ENCODE results near the gene NPPA. TPM values are rescaled to one million over a fixed set of nuclear protein-coding genes. Genes with fewer than 3 reads are reported as not detected.

The NPPA gene
- total and polyA plus RNA-seq, 9 of the 15 experiments (the other 6 are each of a cell fraction or from before 2014, with no cell fraction given): not detected

DNA sequence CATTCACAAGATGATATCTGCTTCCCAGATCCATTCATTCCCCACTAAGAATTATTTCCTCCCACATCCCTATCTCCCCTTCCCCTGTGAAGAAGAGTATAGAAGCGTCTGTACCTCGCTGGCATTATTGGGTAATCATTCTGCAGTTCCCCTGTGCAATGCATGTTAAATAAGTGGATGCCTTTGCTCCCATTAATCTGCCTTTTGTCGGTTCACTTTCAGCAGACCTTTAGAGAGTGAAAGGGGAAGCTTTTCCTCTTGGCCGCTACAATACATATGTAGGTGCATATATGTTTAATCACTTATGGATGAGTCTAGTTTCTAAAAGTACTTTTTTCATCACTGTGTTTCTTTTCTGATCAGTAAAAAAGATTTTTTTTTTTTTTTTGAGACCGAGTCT is 34.6 kb downstream of the NPPA start:
- POLR2A ChIA-PET: interaction anchor here (0.6 to 0.7 kb wide), 2 partner anchors 10 to 70 kb away, joined by 3 read pairs; no protein-coding TSS in a partner anchor
- no peak overlapping the region for H3K4me2 ChIP-seq (ENCODE audit: insufficient read depth, low read length)
- no peaks in the 10 kb centered on the region for H3K9me1 ChIP-seq (ENCODE audit: control insufficient read depth, insufficient read depth, low read length)
- peaks cover 33% of the 10 kb centered on the region for H3K79me2 ChIP-seq (ENCODE audit: control insufficient read depth, insufficient read depth, low read length)
- intact Hi-C loops (cut with micrococcal nuclease) (no loop called here), in situ Hi-C loops (cut with MboI) (no loop called here)
- H3K36me3 ChIP-seq (ENCODE audit: control insufficient read depth, insufficient read depth, low read length): peaks cover 80% of the 10 kb centered on the region
- CTCF ChIA-PET (ENCODE audit: low intra/inter-chr PET ratio): no interaction called here
- H3K9me3 ChIP-seq (replicated peaks; ENCODE audit: control insufficient read depth, insufficient read depth, low read depth, low read length): no peaks in the 10 kb centered on the region
- H3K9ac ChIP-seq (ENCODE audit: insufficient read depth in 1 of 2, low read depth in 2 of 2, low read length in 2 of 2): no peak overlapping the region
- H3K4me1 ChIP-seq (replicated peaks in 1 of 2; ENCODE audit: control insufficient read depth in 2 of 2, insufficient read depth in 2 of 2, low read length in 2 of 2): peaks cover 3 to 9% of the 10 kb centered on the region in 2 experiments; a peak in 2 of 5 replicates
- H4K20me1 ChIP-seq (replicated peaks; ENCODE audit: control insufficient read depth, insufficient read depth, low read length): no peaks in the 10 kb centered on the region
- no peak overlapping the region for H3K4me3 ChIP-seq
- WGBS (ENCODE audit: insufficient coverage, low coverage, missing lambda C conversion rate): 90% methylated on average over 5 of the region's 5 CpGs
- no TSS peak for BruUV-seq (replicated peaks)
- H2AFZ ChIP-seq (ENCODE audit: low read depth, low read length): no peak overlapping the region
- H3K27ac ChIP-seq (ENCODE audit: extremely low read depth, low read depth, low read length): no peak overlapping the region
- FAIRE-seq: no peak
- no peak for ATAC-seq
- DNase-seq (ENCODE audit: extremely low read depth in 1 of 4, low spot score in 3 of 4): no peak
- no peaks in the 10 kb centered on the region for H3K27me3 ChIP-seq (ENCODE audit: control insufficient read depth in 2 of 2, insufficient read depth in 2 of 2, low read length in 2 of 2)
- no peak for TF ChIP-seq FOXJ3 (CRISPR knock-in tag; IDR thresholded peaks at IDR 0.05)
- no peak for TF ChIP-seq DDX20 (tag; IDR thresholded peaks at IDR 0.05; ENCODE audit: low read depth)
- no peak for TF ChIP-seq JUND (IDR thresholded peaks at IDR 0.05; ENCODE audit: borderline replicate concordance, low read depth, low read length)
- TF ChIP-seq JUND (tag; IDR thresholded peaks at IDR 0.05; ENCODE audit: borderline replicate concordance, low read depth, low read length): no peak
- no peak for TF ChIP-seq SPI1 (IDR thresholded peaks at IDR 0.05; ENCODE audit: borderline replicate concordance, low read depth, low read length)
- TF ChIP-seq, protein P1, sequence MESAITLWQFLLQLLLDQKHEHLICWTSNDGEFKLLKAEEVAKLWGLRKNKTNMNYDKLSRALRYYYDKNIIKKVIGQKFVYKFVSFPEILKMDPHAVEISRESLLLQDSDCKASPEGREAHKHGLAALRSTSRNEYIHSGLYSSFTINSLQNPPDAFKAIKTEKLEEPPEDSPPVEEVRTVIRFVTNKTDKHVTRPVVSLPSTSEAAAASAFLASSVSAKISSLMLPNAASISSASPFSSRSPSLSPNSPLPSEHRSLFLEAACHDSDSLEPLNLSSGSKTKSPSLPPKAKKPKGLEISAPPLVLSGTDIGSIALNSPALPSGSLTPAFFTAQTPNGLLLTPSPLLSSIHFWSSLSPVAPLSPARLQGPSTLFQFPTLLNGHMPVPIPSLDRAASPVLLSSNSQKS (CRISPR knock-in tag; IDR thresholded peaks at IDR 0.05): no peak
- no peak for TF ChIP-seq TRIM24 (IDR thresholded peaks at IDR 0.05)
- TF ChIP-seq ETS2 (tag; IDR thresholded peaks at IDR 0.05; ENCODE audit: borderline replicate concordance, poor library complexity, severe bottlenecking): no peak
- TF ChIP-seq, protein P2, sequence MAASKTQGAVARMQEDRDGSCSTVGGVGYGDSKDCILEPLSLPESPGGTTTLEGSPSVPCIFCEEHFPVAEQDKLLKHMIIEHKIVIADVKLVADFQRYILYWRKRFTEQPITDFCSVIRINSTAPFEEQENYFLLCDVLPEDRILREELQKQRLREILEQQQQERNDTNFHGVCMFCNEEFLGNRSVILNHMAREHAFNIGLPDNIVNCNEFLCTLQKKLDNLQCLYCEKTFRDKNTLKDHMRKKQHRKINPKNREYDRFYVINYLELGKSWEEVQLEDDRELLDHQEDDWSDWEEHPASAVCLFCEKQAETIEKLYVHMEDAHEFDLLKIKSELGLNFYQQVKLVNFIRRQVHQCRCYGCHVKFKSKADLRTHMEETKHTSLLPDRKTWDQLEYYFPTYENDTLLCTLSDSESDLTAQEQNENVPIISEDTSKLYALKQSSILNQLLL (CRISPR knock-in tag; IDR thresholded peaks at IDR 0.05; ENCODE audit: borderline replicate concordance): no peak
- TF ChIP-seq SMARCA5 (IDR thresholded peaks at IDR 0.05): no peak
- no peak for TF ChIP-seq ZNF146 (CRISPR knock-in tag; IDR thresholded peaks at IDR 0.05; ENCODE audit: unreplicated experiment)
- TF ChIP-seq HMGN3 (IDR thresholded peaks at IDR 0.05; ENCODE audit: borderline replicate concordance, extremely low read depth, insufficient read length, low read depth, low read length): no peak
- TF ChIP-seq, protein P3, sequence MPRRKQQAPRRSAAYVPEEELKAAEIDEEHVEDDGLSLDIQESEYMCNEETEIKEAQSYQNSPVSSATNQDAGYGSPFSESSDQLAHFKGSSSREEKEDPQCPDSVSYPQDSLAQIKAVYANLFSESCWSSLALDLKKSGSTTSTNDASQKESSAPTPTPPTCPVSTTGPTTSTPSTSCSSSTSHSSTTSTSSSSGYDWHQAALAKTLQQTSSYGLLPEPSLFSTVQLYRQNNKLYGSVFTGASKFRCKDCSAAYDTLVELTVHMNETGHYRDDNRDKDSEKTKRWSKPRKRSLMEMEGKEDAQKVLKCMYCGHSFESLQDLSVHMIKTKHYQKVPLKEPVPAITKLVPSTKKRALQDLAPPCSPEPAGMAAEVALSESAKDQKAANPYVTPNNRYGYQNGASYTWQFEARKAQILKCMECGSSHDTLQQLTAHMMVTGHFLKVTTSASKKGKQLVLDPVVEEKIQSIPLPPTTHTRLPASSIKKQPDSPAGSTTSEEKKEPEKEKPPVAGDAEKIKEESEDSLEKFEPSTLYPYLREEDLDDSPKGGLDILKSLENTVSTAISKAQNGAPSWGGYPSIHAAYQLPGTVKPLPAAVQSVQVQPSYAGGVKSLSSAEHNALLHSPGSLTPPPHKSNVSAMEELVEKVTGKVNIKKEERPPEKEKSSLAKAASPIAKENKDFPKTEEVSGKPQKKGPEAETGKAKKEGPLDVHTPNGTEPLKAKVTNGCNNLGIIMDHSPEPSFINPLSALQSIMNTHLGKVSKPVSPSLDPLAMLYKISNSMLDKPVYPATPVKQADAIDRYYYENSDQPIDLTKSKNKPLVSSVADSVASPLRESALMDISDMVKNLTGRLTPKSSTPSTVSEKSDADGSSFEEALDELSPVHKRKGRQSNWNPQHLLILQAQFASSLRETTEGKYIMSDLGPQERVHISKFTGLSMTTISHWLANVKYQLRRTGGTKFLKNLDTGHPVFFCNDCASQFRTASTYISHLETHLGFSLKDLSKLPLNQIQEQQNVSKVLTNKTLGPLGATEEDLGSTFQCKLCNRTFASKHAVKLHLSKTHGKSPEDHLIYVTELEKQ (CRISPR knock-in tag; IDR thresholded peaks at IDR 0.05): no peak
- TF ChIP-seq SP2 (IDR thresholded peaks at IDR 0.05; ENCODE audit: extremely low read depth, low read depth, low read length, poor library complexity, severe bottlenecking): no peak
- TF ChIP-seq, protein P4, sequence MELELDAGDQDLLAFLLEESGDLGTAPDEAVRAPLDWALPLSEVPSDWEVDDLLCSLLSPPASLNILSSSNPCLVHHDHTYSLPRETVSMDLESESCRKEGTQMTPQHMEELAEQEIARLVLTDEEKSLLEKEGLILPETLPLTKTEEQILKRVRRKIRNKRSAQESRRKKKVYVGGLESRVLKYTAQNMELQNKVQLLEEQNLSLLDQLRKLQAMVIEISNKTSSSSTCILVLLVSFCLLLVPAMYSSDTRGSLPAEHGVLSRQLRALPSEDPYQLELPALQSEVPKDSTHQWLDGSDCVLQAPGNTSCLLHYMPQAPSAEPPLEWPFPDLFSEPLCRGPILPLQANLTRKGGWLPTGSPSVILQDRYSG (tag; conservative IDR thresholded peaks at IDR 0.05; ENCODE audit: low read depth): no peak
- no peak for TF ChIP-seq SRSF3 (IDR thresholded peaks at IDR 0.05; ENCODE audit: insufficient read depth, low read length)
- TF ChIP-seq RB1 (IDR thresholded peaks at IDR 0.05; ENCODE audit: low read depth): no peak

Measured in K562 (cell line).